Stimulated activated CD4-positive, alpha-beta T cell treated with anti-CD3 and anti-CD28 coated beads, Interleukin-2, amount 100 ng/mL, for 48 hours (primary cell): ENCODE measurements around the gene ARRDC3.
"Not testable (repeated sequence)": the region's sequence is repeated elsewhere in the genome, so short reads cannot be mapped to it uniquely, and the experiment has no call there.

ENCODE experiments used
- DNase-seq, 2 donors: peaks; one replicate each; pipeline ENCODE4 v3.0.0-alpha.2; 2020

Gene ARRDC3, protein sequence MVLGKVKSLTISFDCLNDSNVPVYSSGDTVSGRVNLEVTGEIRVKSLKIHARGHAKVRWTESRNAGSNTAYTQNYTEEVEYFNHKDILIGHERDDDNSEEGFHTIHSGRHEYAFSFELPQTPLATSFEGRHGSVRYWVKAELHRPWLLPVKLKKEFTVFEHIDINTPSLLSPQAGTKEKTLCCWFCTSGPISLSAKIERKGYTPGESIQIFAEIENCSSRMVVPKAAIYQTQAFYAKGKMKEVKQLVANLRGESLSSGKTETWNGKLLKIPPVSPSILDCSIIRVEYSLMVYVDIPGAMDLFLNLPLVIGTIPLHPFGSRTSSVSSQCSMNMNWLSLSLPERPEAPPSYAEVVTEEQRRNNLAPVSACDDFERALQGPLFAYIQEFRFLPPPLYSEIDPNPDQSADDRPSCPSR

DNA sequence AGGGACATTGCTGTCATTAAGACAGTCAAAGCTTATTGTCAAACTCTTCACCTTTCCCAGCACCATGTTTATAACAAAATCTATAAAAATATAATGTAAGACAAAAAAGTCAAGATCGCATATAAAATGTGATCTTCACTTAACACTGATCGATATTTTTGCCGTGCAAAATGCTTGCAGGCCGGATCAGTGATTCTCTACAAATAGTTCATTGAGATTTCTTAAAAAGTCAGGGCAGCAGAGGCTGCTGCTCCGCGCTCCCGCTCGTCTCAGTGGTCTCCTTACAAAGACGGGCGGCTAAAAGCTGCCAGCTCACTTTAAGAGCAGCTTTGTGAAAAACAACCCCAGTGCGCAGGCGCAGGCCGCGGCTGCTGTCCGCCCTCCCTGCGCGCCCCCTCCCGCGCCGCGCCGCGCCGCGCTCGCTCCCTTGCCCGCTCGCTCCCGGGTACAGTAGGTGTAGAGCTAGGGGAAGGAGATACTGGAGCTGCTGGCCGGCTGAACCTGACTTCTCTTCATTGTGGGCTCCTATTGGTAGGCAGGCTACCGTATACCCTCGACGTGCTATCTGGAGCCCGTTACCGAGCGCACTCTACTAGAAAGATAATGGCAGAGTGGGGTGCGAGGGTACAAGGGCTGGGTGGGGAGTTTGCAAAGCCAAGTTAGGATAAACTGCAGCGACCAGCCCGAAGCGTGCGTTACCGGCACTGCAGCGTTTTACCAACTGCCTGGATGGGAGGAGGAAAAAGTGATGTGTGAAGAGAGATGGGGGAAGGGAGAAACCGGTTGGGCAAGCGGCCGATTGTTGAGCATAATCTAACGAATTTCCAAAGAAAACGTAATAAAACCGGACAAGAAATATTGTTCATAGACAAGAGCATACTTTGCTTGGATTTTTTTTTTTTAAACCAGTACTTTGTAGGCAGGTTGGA is at the start of gene ARRDC3:
Gene ARRDC3 (minus strand): TSS at position 291 of the 929 bp plus-strand sequence. CDS start 225 bp downstream, at position 66.
- DNase-seq = peak; percentile 93 to 96

DNA sequence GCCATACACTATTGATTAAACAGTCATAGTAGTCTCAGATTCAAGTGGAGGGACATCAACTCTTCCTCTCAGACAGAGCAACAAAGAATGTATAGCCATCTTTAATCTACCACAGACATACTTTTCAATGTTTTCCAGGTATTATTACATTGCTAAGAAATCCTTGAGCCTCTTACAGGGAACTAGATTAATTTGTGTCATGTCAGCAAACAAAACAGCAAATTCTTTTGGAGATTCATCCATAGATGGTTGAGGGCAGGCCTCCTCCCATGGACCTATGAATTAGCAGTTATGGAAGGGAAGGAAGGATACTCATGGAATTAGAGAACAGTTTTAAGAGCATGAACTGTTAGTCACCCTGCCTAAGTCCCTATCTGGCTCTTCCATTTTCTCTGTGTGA is 47.8 kb upstream of the ARRDC3 start:
- no peak for DNase-seq

DNA sequence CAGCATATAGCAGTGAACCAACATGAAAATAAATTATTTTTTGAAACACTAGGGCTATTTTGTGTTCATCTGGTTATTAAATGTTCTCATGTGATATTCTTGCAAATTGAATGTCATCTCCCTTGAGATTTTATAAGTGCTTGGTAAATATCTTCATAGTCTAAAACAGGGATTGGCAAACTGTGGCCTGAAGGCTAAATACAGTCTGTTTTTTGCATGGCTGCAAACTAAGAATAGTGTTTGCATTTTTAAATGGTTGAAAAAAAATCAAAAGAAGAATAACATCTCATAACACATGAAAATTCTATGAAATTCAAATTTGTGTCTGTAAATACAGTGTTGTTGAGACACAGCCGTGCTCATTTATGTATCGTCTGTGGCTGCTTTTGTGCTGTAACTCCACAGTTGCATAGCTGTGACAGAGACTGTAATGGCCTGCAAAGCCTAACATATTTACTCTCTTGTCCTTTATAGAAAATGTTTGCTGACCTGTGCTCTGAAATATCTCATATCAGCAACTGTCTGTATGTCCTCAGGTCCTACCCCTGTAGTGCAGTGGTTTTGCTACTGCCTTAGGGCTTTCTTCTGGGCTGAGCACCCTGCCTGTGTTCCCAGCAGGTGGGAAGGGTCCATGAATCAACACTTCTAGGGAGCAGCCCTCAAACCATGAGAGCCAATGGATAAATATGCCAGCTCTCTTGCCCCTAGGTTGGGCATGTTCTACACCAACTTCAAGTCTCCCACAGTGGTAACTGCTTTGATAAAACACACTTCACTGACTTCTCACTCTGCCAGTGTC is 41.7 kb upstream of the ARRDC3 start:
- DNase-seq = no peak

DNA sequence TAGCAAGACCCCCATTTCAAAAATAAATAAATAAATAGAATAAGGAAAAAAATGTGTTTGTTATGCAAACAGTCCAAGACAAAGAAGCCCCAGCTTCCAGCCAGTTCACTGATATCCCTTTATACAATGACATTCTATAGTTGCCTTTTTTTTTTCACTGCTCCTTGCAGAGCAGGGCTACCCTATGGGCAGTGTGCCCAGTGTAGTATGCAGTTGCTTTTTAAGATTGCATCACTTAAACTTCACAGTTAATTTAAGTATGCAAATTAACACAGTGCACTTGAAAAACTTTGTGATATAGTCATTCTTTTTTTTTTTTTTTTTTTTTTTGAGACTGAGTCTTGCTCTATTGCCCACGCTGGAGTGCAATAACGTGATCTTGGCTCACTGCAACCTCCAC is 40.8 kb upstream of the ARRDC3 start:
- no peak for DNase-seq

DNA sequence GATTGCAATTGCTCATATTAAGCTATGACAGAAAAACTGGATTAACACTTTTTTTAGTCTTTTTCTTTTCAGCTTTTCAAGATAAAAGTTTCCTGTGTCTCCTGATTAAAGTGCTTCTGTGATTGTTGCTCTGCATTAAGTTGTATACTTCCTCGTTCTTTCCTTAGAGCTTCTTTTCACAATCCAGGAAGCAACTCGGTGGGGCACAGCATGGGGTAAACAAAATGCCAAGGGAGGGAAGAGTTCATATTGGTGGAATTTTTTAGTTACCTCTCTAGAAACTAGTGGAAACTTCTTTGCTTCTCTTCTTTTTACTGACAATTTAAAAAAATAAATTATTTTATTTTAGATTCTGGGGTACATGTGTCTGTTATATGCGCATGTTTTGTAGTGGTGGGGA is 37.8 kb upstream of the ARRDC3 start:
- no peak for DNase-seq

DNA sequence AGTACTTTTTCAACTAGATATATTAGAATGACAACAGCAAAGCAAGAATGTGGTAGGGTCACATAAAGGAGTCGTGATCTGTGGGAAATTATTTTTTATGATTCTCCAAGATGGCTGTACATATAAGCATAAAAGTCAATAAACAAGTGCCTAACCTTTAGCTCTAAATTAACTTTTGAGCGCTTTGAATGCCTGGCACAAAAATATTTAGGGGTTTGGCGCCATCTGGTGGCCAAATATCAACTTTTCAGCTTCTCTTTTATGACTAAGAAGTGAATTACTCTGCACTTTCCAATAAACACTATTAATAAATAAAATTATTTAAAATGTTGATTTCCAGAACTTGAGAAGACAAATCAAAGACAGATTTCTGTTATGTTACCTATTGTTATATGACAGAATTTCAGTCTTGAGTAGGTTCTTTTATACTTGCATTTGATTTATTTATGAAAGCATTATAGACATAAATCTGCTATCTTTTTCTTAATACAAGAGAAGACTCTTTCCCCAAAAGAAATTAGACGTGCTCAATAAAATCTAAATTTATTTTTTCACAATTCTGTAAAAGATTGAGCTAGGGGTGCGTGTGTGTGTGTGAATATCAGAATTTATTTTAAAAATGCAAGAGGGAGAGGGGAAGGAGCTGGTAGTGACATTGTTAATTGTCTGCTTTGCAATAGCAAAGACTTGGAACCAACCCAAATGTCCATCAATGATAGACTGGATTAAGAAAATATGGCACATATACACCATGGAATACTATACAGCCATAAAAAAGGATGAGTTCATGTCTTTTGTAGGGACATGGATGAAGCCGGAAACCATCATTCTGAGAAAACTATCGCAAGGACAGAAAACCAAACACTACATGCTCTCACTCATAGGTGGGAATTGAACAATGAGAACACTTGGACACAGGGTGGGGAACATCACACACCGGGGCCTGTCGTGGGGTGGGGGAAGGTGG is 36.7 kb upstream of the ARRDC3 start:
- DNase-seq = peak; percentile 67 to 74

DNA sequence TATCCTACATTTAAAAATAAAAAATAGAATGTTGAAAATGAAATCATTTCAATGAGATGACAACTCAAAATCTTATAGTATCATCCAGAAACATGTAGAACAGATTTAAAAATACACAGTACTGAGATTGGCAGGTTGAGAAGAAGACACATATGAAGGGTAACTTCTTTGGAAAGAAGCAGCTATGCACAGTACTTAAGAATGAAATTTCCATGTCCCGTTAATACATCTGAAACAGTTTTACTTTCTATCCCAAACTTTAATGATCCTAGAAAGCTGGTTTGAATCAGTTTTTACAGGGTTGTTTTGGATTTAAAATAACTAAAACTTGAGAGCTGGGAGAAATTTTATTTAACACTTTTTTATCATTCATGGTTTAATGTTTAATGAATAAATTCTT is 36.0 kb upstream of the ARRDC3 start:
- no peak for DNase-seq

DNA sequence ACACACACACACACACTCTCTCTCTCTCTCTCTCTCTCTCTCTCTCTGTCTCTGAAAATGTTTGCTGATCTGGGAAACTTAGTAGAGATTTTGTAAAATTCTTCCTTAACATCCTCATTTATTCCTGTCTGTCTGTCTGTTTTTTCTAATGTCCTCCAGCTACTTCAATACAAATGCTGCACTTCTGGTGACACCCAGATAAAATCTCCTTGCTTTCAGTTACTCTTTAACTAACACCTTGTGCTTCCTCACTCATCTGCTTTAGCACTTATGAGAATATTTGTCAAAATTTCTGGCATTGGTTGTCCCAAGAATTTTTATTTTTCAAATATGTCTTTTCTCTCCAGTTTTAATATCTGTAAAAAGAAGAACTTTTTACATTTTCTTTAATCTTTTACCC is 35.0 kb upstream of the ARRDC3 start:
- DNase-seq = no peak

DNA sequence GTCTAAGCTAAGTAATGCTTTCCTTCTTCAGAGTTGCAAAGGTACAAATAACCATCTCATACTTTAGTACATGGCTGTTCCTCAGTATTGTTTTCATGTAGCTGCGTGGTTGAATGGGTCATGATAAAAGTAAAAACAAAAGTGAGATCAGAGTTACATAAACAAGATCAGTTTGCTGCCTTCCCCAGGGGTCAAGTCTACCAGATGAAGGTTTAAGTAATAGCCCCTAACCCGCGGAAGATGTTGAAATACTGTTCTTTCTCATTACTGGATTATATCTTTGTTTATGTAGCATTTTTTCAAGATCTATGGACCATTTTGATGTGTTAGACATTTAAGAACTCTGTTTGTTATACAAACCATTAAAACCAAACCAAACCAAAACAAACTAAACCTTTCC is 34.1 kb upstream of the ARRDC3 start:
- DNase-seq = no peak

DNA sequence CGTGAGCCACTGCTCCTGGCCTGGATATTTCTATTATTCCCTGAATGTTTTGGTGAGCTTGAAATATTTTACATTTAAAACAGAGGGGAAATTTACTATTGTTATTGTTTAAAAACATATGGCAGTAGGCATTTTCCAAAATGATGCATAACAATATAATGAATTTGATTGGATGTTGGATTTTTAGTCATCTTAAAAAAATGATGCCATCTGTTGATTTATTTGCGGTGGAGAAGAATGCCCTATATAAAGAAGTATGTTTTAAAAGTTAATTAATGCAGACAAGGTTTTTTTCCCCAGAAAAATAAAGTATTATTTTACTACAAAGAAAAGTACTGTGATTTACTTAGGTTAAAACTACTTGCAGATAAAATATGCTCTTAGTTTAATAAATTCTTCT is 33.4 kb upstream of the ARRDC3 start:
- no peak for DNase-seq

DNA sequence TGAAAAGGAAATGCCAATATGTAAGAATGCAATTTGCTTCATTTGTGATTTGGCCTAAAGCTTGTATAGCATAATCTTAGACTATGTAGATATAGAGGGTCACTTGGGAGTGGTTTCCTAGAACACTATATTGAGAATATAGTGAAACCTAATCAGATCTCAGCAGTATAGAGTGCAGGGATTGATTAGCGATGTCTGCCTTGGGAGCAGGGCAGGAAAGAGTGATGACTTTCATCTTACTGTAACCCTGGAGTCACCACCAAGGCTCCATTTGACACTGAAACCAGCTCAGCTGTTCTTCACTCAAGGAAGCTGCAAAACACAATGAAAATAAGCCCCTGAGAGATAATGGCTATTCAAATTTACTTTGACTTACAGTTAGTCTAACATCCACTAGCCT is 26.2 kb upstream of the ARRDC3 start:
- DNase-seq = no peak

DNA sequence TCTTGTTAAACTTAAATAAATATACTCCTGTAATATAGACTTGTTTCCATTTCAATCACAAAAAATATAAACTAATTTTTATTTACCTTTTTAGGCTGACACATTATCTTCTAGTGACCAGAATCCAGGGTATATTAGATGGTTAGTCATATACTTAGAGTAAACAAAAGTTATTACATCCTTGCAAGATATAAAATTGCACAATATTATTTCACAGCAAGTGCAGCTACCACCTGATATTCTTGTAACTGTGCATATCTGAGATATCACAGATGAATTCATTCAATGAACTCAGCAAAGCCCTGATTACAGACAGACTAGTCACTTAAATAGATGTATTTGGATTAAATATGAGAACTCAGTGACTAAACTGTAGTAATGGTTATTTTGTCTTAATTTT is 25.6 kb upstream of the ARRDC3 start:
- DNase-seq = no peak

DNA sequence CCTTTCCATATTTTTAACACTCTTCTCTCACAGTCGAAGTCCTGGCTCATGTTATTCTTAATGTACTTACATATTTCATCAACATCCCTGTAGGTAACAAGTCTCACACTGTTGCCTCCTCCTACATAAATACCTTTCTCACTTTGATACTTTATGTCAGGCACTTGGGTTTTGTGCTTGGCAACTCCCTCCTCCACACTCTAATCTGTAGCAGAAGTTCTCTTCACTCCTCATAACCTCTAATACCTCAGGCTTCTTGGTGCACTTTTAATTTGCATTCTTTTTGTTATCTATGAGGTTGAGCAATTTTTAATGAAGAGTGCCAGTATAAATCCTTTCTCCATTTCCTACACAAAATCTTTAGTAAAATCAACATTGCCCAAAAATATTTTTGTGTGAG is 24.1 kb upstream of the ARRDC3 start:
- DNase-seq = no peak

DNA sequence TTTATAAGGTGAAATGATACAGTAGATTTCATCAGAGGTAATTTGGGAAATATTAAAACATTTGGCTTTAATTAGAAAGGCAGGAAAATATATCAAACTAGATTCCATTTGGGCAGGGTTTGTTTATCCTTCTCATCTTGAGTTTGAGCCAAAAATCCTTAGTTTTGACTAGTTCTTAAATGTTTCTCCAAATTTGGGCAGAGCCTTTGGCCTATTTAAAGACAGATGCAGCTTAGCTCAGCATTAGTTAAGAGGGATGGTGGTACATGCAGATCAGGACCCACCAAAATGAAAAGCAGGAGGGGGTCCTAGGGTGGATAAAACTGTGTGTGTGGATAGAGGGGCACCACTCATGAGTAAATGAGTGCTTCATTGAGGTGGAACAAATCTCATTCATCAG is 20.3 kb upstream of the ARRDC3 start:
- DNase-seq = no peak

DNA sequence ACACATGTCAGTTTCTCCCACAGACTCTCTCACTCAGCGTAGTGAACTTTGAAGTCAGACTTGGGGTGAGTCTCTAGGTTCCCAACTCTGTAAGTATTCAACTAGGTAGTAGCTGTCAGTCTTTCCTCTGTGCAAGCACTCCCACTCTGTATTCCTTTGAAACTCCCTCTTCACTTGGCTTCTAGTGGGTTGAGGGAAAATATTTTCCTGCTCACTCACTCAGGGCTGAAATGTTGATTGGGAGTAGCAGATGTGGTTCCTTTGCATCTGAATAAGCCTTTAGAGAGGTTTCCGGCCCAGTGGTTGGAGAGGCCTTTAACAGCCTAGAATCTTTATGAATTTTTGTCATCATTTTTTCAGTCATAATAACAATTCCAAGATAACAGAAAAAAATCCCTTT is 18.1 kb upstream of the ARRDC3 start:
- DNase-seq = no peak

DNA sequence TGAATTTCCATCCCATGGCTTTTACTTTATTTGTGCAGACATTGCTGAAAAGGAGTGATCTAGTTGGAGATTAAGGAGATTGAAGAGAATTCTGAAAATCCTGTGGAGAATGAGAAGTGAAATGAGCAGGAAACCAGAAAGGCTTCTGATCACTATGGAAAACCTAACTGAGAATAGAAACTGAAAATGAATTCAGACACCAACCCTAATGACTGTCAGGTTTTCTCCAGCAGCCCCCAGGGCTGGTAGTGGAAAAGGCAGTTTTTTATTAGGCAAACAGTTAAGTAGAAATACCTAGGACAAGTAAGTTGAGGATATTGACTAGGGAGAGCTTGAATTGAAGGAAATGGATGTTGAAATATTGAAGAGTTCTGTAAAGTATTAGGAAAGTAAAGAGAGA is 14.7 kb upstream of the ARRDC3 start:
- DNase-seq = no peak

DNA sequence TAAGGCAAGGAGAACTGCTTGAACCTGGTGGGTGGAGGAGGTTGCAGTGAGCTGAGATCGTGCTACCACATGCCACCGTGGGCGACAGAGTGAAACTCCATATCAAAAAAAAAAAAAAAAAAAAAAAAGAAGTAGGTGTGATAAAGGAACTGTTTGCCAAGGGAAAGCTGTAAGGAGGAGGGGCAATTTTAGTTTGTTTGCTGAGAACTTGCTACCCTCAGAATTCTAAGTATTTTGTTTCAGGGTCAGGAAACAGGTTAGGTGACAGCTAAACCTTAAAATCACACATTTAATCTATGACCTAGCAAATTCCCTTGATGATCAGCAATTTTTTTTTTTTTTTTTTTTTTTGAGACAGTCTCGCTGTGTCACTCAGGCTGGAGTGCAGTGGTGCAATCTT is 7.2 kb upstream of the ARRDC3 start:
- no peak for DNase-seq

DNA sequence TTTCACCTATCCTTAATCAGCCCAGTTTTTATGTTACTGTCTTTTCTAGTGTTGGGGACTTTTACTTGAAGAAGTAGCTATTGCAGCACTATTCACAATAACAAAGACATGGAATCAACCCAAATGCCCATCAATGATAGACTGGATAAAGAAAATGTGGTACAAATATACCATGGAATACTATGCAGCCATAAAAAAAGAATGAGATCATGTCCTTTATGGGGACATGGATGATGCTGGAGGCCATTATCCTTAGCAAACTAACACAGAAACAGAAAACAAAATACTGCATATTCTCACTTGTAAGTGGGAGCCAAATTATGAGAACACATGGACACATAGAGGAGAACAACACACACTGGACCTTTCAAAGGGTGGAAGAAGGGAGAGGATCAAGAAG is 6.4 kb upstream of the ARRDC3 start:
- DNase-seq = not testable (repeated sequence)

DNA sequence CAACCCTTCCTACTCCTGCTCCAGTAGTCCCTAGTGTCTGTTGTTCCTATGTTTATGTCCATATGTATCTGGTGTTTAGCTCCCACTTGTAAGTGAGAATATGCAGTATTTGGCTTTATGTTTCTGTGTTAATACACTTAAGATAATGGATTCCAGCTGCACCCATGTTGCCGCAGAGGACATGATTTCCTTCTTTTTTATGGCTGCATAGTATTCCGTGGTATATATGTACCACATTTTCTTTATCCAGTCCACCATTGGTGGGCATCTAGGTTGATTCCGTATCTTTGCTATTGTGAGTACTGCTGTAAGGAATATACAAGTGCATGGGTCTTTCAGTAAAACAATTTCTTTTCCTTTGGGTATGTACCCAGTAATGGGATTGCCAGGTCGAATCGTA is 5.2 kb upstream of the ARRDC3 start:
- no peak for DNase-seq

DNA sequence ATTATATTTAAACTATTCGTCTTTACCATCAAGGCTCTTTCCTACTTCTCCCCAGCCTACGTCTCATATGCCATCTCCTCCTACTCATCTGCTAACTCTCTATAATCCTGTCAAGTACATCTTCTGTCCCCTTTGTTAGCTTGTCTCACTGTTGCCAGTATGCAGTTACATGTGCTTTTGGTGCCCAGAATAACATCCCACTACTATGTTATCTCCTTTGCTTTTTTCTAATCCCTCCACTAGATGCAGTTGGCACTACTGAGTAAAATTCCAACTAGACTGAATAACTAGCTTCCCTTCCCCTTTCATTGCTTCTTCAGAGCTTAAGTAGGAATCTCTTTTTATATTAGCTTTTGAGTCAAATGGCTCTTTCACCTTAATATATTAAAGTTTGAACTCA is 3.0 kb upstream of the ARRDC3 start:
- DNase-seq = no peak

DNA sequence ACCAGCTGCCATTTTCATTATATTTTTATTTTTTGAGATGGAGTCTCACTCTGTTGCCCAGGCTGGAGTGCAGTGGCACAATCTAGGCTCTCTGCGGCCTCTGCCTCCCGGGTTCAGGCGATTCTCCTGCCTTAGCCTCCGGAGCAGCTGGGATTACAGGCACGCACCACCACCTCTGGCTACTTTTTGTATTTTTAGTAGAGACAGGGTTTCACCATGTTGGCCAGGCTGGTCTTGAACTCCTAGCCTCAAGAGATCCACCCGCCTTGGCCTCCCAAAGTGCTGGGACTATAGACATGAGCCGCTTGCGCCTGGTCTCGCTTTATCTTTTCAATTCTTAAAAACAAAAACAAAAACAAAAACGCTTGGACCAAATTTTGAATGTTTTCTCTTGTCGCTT is 2.5 kb upstream of the ARRDC3 start:
- not testable (repeated sequence) for DNase-seq
